Neural cell (in vitro differentiated cells): ENCODE data around the gene BMAL2. TPM values are rescaled to one million over a fixed set of nuclear protein-coding genes. Genes with fewer than 3 reads are reported as not detected.

ENCODE experiments used
- H2AFZ ChIP-seq: fragments of 200-600, 300-800 bp; sonication (generic), shearing (Covaris generic); 2 replicates; pipeline ENCODE4 v1.6.0; 2014; ENCODE audit warnings: low read depth, mild to moderate bottlenecking, antibody characterized with exemption, low read length, moderate library complexity
- H3F3A ChIP-seq: fragments of 200-600 bp; shearing (Covaris generic); 2 replicates; pipeline ENCODE4 v1.6.1; 2016; ENCODE audit warnings: mild to moderate bottlenecking, moderate library complexity, mixed read lengths, antibody characterized with exemption, low read length; ENCODE audit not compliant: insufficient read depth, poor library complexity, severe bottlenecking
- H3K27ac ChIP-seq: fragments of 200-600, 300-800 bp; sonication (generic), shearing (Covaris generic); 2 replicates; pipeline ENCODE4 v1.5.1; 2014; ENCODE audit warnings: mild to moderate bottlenecking, low read length, moderate library complexity
- H3K27me3 ChIP-seq: fragments of 300-800, 200-600 bp; sonication (generic), shearing (Covaris generic); 2 replicates; pipeline ENCODE4 v1.6.0; 2014; ENCODE audit warnings: mild to moderate bottlenecking, low read depth, low read length, moderate library complexity; ENCODE audit not compliant: insufficient read depth
- H3K36me3 ChIP-seq: fragments of 300-800, 200-600 bp; sonication (generic), shearing (Covaris generic); 2 replicates; pipeline ENCODE4 v1.5.1; 2014; ENCODE audit warnings: mild to moderate bottlenecking, antibody characterized with exemption, low read length, moderate library complexity; ENCODE audit not compliant: insufficient read depth
- H3K4me2 ChIP-seq: fragments of 300-800, 200-600 bp; sonication (generic), shearing (Covaris generic); 2 replicates; pipeline ENCODE4 v1.6.0; 2014; ENCODE audit warnings: mild to moderate bottlenecking, low read length
- H3K4me3 ChIP-seq: fragments of 300-800, 200-600 bp; sonication (generic), shearing (Covaris generic); 2 replicates; pipeline ENCODE4 v1.5.1; 2014; ENCODE audit warnings: mild to moderate bottlenecking, low read length, moderate library complexity
- H3K79me2 ChIP-seq: fragments of 200-600 bp; shearing (Covaris generic); replicated peaks from 2 replicates; pipeline ENCODE4 v1.6.0; 2014; ENCODE audit warnings: mild to moderate bottlenecking, low read length, moderate library complexity; ENCODE audit not compliant: insufficient read depth
- H3K9ac ChIP-seq: fragments of 300-800, 200-600 bp; sonication (generic), shearing (Covaris generic); 2 replicates; pipeline ENCODE4 v1.6.1; 2016; ENCODE audit warnings: mild to moderate bottlenecking, low read length, mixed read lengths
- H3K9me2 ChIP-seq: fragments of 200-600 bp; shearing (Covaris generic); 2 replicates; pipeline ENCODE4 v1.6.1; 2016; ENCODE audit warnings: mild to moderate bottlenecking, low read length, mixed read lengths; ENCODE audit not compliant: insufficient read depth
- H3K9me3 ChIP-seq: fragments of 200-600, 300-800 bp; sonication (generic), shearing (Covaris generic); 2 replicates; pipeline ENCODE4 v1.6.1; 2016; ENCODE audit warnings: mild to moderate bottlenecking, mixed run types, low read length, moderate library complexity, mixed read lengths
- H4K20me1 ChIP-seq: fragments of 200-600 bp; shearing (Covaris generic); 2 replicates; pipeline ENCODE4 v1.6.1; 2016; ENCODE audit warnings: mild to moderate bottlenecking, mixed run types; ENCODE audit not compliant: insufficient read depth
- EP300 ChIP-seq: fragments of 450-650 bp; conservative IDR thresholded peaks from 2 replicates; pipeline ENCODE4 v1.6.1; 2014; ENCODE audit warnings: antibody characterized with exemption, mild to moderate bottlenecking, moderate library complexity; ENCODE audit not compliant: poor library complexity, severe bottlenecking
- EZH2 ChIP-seq: fragments of 200-600, 300-800 bp; shearing (Covaris generic), sonication (generic); IDR thresholded peaks from 2 replicates; pipeline ENCODE4 v1.6.1; 2014; ENCODE audit warnings: antibody characterized with exemption, low read length, borderline replicate concordance, mild to moderate bottlenecking; ENCODE audit not compliant: insufficient read depth, poor library complexity, severe bottlenecking
- MXI1 ChIP-seq: fragments of 450-650 bp; conservative IDR thresholded peaks from 2 replicates; pipeline ENCODE4 v1.6.1; 2014; ENCODE audit warnings: antibody characterized with exemption, mild to moderate bottlenecking; ENCODE audit not compliant: poor library complexity, severe bottlenecking
- POLR2AphosphoS5 ChIP-seq: IDR thresholded peaks from 2 replicates; pipeline ENCODE4 v1.6.1; 2012
- RAD21 ChIP-seq: fragments of 450-650 bp; conservative IDR thresholded peaks from 2 replicates; pipeline ENCODE4 v1.6.1; 2014; ENCODE audit warnings: antibody characterized with exemption, mild to moderate bottlenecking, moderate library complexity
- SMC3 ChIP-seq: fragments of 450-650 bp; conservative IDR thresholded peaks from 2 replicates; pipeline ENCODE4 v1.6.1; 2014; ENCODE audit warnings: antibody characterized with exemption, mild to moderate bottlenecking, moderate library complexity; ENCODE audit not compliant: poor library complexity
- TAF1 ChIP-seq: IDR thresholded peaks from 2 replicates; pipeline ENCODE4 v1.6.1; 2012; ENCODE audit warnings: low read depth
- polyA plus RNA-seq: library from polyadenylated mRNA; depleted of rRNA; stranded (reverse); fragments of >200 nt; gene quantifications from 2 replicates; pipeline ENCODE4 v1.2.3, GENCODE V29; 2014
- TF ChIP-seq, protein P1 (sequence below): IDR thresholded peaks from 2 replicates; pipeline ENCODE4 v1.6.1; 2012; ENCODE audit warnings: borderline replicate concordance
- TF ChIP-seq, protein P2 (sequence below): fragments of 450-650 bp; IDR thresholded peaks from 2 replicates; pipeline ENCODE4 v1.5.1; 2014; ENCODE audit warnings: antibody characterized with exemption, mild to moderate bottlenecking, moderate library complexity; ENCODE audit not compliant: poor library complexity, severe bottlenecking

Gene BMAL2
- polyA plus RNA-seq, 1 donor from 2014 or later, result 9.8 TPM

DNA sequence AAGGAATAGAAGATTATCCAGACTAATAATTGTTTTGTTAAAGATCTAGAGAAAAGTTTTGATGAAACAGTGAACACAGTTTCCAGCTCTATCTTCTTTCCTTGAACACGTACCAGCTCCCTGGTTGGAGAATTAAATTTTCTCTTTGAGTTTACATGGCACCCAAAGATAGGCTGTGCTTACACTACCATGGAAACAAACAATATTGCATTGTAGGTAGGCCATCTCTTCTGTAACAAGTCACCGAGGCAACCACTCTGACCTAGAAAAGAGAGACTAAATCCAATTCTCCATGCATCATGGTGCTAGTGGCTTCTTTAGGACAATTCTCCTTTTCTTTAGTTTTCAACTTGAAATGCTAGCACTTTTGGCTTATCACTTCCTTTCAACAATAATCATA is 9.9 kb downstream of the BMAL2 start:
- Histone ChIP-seq H3K9me2 (no peaks in the 10 kb centered on the region), H3F3A (no peaks in the 10 kb centered on the region), H3K9me3 (no peaks in the 10 kb centered on the region), H3K4me2 (no peak overlapping the region), H3K36me3 (no peaks in the 10 kb centered on the region), H3K27ac (no peak overlapping the region), H3K4me3 (no peak overlapping the region), H4K20me1 (no peaks in the 10 kb centered on the region), H3K9ac (no peak overlapping the region), H3K79me2 (no peaks in the 10 kb centered on the region), H3K27me3 (no peaks in the 10 kb centered on the region), H2AFZ (no peak overlapping the region)
- TF ChIP-seq EP300, result no peak
- TF ChIP-seq, protein P1, sequence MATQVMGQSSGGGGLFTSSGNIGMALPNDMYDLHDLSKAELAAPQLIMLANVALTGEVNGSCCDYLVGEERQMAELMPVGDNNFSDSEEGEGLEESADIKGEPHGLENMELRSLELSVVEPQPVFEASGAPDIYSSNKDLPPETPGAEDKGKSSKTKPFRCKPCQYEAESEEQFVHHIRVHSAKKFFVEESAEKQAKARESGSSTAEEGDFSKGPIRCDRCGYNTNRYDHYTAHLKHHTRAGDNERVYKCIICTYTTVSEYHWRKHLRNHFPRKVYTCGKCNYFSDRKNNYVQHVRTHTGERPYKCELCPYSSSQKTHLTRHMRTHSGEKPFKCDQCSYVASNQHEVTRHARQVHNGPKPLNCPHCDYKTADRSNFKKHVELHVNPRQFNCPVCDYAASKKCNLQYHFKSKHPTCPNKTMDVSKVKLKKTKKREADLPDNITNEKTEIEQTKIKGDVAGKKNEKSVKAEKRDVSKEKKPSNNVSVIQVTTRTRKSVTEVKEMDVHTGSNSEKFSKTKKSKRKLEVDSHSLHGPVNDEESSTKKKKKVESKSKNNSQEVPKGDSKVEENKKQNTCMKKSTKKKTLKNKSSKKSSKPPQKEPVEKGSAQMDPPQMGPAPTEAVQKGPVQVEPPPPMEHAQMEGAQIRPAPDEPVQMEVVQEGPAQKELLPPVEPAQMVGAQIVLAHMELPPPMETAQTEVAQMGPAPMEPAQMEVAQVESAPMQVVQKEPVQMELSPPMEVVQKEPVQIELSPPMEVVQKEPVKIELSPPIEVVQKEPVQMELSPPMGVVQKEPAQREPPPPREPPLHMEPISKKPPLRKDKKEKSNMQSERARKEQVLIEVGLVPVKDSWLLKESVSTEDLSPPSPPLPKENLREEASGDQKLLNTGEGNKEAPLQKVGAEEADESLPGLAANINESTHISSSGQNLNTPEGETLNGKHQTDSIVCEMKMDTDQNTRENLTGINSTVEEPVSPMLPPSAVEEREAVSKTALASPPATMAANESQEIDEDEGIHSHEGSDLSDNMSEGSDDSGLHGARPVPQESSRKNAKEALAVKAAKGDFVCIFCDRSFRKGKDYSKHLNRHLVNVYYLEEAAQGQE, result no peak
- TF ChIP-seq, protein P2, sequence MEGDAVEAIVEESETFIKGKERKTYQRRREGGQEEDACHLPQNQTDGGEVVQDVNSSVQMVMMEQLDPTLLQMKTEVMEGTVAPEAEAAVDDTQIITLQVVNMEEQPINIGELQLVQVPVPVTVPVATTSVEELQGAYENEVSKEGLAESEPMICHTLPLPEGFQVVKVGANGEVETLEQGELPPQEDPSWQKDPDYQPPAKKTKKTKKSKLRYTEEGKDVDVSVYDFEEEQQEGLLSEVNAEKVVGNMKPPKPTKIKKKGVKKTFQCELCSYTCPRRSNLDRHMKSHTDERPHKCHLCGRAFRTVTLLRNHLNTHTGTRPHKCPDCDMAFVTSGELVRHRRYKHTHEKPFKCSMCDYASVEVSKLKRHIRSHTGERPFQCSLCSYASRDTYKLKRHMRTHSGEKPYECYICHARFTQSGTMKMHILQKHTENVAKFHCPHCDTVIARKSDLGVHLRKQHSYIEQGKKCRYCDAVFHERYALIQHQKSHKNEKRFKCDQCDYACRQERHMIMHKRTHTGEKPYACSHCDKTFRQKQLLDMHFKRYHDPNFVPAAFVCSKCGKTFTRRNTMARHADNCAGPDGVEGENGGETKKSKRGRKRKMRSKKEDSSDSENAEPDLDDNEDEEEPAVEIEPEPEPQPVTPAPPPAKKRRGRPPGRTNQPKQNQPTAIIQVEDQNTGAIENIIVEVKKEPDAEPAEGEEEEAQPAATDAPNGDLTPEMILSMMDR, result no peak
- TF ChIP-seq POLR2AphosphoS5, result no peak
- no peak for TF ChIP-seq RAD21
- TF ChIP-seq MXI1, result no peak
- no peak for TF ChIP-seq SMC3
- TF ChIP-seq TAF1, result no peak
- TF ChIP-seq EZH2, result no peak

DNA sequence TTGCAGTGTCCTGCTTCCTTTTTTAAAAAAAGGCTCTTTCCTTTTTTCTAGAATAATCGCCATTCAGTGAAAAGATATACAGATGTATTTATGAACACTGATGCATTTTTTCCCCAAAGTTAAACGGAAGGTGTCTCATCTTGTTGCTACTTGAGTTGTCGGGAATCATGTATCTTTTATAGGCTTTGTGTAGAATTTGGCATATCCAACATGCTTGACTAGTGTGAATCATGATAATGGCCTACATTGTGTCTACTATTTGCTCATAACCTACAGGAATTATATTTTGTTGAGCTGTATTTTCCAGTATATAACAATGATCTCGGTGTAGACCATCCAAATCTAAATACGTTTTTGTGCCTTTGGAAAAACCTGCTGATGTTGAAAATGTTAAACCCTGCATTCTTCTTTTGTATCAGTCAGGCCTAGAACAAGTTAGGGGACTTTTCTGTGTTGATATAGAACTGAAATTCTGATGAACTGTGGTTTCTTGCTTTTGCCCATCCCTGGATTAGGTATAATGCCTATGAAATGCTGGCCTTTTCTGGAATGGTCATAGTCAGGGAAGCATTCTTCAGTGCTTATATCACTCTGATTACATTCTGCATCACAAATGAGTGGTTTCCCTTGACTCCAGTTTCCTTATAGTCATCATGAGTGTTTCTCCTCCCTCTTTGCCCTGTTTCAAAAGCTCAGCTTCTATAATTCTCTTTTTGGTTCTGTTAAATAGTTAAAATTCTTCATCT is 10.8 kb downstream of the BMAL2 start:
- H3K9me3 ChIP-seq, result no peaks in the 10 kb centered on the region
- H4K20me1 ChIP-seq, result no peaks in the 10 kb centered on the region
- no peak overlapping the region for H3K4me3 ChIP-seq
- H2AFZ ChIP-seq, result no peak overlapping the region
- H3K36me3 ChIP-seq, result no peaks in the 10 kb centered on the region
- no peak overlapping the region for H3K9ac ChIP-seq
- H3K79me2 ChIP-seq, result no peaks in the 10 kb centered on the region
- H3K9me2 ChIP-seq, result no peaks in the 10 kb centered on the region
- TF ChIP-seq, protein P1, result no peak
- TF ChIP-seq TAF1 (no peak), EP300 (no peak), MXI1 (no peak), POLR2AphosphoS5 (no peak), EZH2 (no peak), RAD21 (no peak)
- TF ChIP-seq, protein P2, result no peak
- H3K27me3 ChIP-seq, result no peaks in the 10 kb centered on the region
- H3F3A ChIP-seq, result no peaks in the 10 kb centered on the region
- no peak overlapping the region for H3K4me2 ChIP-seq
- no peak overlapping the region for H3K27ac ChIP-seq
